GM23338 (cell line): ENCODE measurements around the gene ACSBG1. TPM values are rescaled to one million over a fixed set of nuclear protein-coding genes. Genes with fewer than 3 reads are reported as not detected.

ENCODE experiments used
- ATAC-seq: fragments of 200-7000 bp; cut with Tn5 transposase; 3 replicates; pipeline ENCODE4 v1.9.1; 2020
- DNase-seq: peaks from one replicate; pipeline ENCODE4 v3.0.0-alpha.2; 2015; ENCODE audit warnings: low spot score
- H2AFZ ChIP-seq: fragments of 200-600 bp; sonication (generic); 2 replicates; pipeline ENCODE4 v1.8.0; 2016; ENCODE audit warnings: antibody characterized with exemption, mild to moderate bottlenecking, moderate library complexity
- H3F3A ChIP-seq: fragments of 200-600 bp; sonication (generic); replicated peaks from 2 replicates; pipeline ENCODE4 v1.8.0; 2017; ENCODE audit warnings: antibody characterized with exemption, mixed run types, low read depth
- H3K27ac ChIP-seq: fragments of 200-600 bp; sonication (generic); 2 replicates; pipeline ENCODE4 v1.6.1; 2016; ENCODE audit warnings: low read depth
- H3K27me3 ChIP-seq: fragments of 200-600 bp; sonication (generic); 2 replicates; pipeline ENCODE4 v1.8.0; 2016; ENCODE audit warnings: mild to moderate bottlenecking, mixed run types, moderate library complexity; ENCODE audit not compliant: insufficient read depth
- H3K36me3 ChIP-seq: fragments of 200-600 bp; sonication (generic); 2 replicates; pipeline ENCODE4 v1.8.0; 2016; ENCODE audit warnings: mild to moderate bottlenecking; ENCODE audit not compliant: insufficient read depth
- H3K4me1 ChIP-seq: fragments of 200-600 bp; sonication (generic); 2 replicates; pipeline ENCODE4 v1.8.0; 2016; ENCODE audit warnings: mild to moderate bottlenecking, moderate library complexity; ENCODE audit not compliant: insufficient read depth
- H3K4me2 ChIP-seq: fragments of 200-600 bp; sonication (generic); 2 replicates; pipeline ENCODE4 v1.7.1; 2017; ENCODE audit warnings: mixed run types
- H3K4me3 ChIP-seq: fragments of 200-600 bp; sonication (generic); 2 replicates; pipeline ENCODE4 v1.6.1; 2016; ENCODE audit warnings: mixed run types
- H3K79me2 ChIP-seq: fragments of 200-600 bp; sonication (generic); replicated peaks from 2 replicates; pipeline ENCODE4 v1.8.0; 2017; ENCODE audit warnings: mild to moderate bottlenecking; ENCODE audit not compliant: insufficient read depth
- H3K9me2 ChIP-seq: fragments of 200-600 bp; sonication (generic); 2 replicates; pipeline ENCODE4 v1.8.0; 2017; ENCODE audit not compliant: insufficient read depth
- H4K20me1 ChIP-seq: fragments of 200-600 bp; sonication (generic); replicated peaks from 2 replicates; pipeline ENCODE4 v1.8.0; 2017; ENCODE audit warnings: mild to moderate bottlenecking; ENCODE audit not compliant: insufficient read depth
- H3K27ac Mint-ChIP-seq: 2 replicates; pipeline ENCODE4 v1.8.0; 2020; ENCODE audit warnings: inconsistent platforms, mild to moderate bottlenecking, moderate library complexity, mixed read lengths
- H3K27me3 Mint-ChIP-seq: 3 replicates; pipeline ENCODE4 v1.8.0; 2022; ENCODE audit warnings: low read depth, mild to moderate bottlenecking, moderate library complexity, mixed read lengths, inconsistent platforms; ENCODE audit not compliant: insufficient read depth, poor library complexity
- H3K36me3 Mint-ChIP-seq: 3 replicates; pipeline ENCODE4 v1.8.0; 2021; ENCODE audit warnings: low read depth, mild to moderate bottlenecking, inconsistent platforms, moderate library complexity, mixed read lengths
- H3K4me1 Mint-ChIP-seq: 3 replicates; pipeline ENCODE4 v1.8.0; 2020; ENCODE audit warnings: mild to moderate bottlenecking, inconsistent platforms, mixed read lengths
- H3K4me3 Mint-ChIP-seq: 3 replicates; pipeline ENCODE4 v1.8.0; 2021; ENCODE audit warnings: moderate library complexity, mild to moderate bottlenecking, inconsistent platforms, mixed read lengths
- H3K9me3 Mint-ChIP-seq: 3 replicates; pipeline ENCODE4 v1.8.0; 2020; ENCODE audit warnings: moderate library complexity, mild to moderate bottlenecking, inconsistent platforms, mixed read lengths
- CREB1 ChIP-seq: fragments of 250-450 bp; sonication (Bioruptor Pico); IDR thresholded peaks from 2 replicates; pipeline ENCODE4 v1.5.0; 2020; ENCODE audit warnings: low read depth, mild to moderate bottlenecking, moderate library complexity
- ETS1 ChIP-seq: IDR thresholded peaks from 2 replicates; pipeline ENCODE4 v1.6.1; 2016; ENCODE audit warnings: antibody characterized with exemption
- EZH2 ChIP-seq: fragments of 200-600 bp; sonication (generic); IDR thresholded peaks from one replicate; pipeline ENCODE4 v1.8.0; 2017; ENCODE audit warnings: antibody characterized with exemption, mild to moderate bottlenecking, low read depth; ENCODE audit not compliant: unreplicated experiment
- EZH2phosphoT487 ChIP-seq: fragments of 200-600 bp; sonication (generic); IDR thresholded peaks from one replicate; pipeline ENCODE4 v1.8.1; 2018; ENCODE audit warnings: antibody characterized with exemption; ENCODE audit not compliant: unreplicated experiment
- NANOG ChIP-seq: IDR thresholded peaks from 2 replicates; pipeline ENCODE4 v1.6.1; 2016; ENCODE audit warnings: antibody characterized with exemption, borderline replicate concordance
- ZNF114 ChIP-seq: fragments of 250-450 bp; sonication (Bioruptor Pico); IDR thresholded peaks from 2 replicates; pipeline ENCODE4 v1.5.0; 2020; ENCODE audit warnings: mild to moderate bottlenecking, moderate library complexity
- ZNF331 ChIP-seq: fragments of 250-450 bp; sonication (Bioruptor Pico); IDR thresholded peaks from 2 replicates; pipeline ENCODE4 v1.5.0; 2020; ENCODE audit warnings: low read depth, mild to moderate bottlenecking, moderate library complexity
- polyA plus RNA-seq: library from polyadenylated mRNA; unstranded; fragments of >200 nt; fragmentation: Nextera tagmentation; extraction: Ambion mirVana; gene quantifications from 2 replicates; pipeline ENCODE4 v1.2.1, GENCODE V29; 2016
- total RNA-seq: library from RNA; depleted of rRNA; stranded (reverse); fragments of >200 nt; shearing (Covaris generic); gene quantifications from 2 replicates; pipeline ENCODE4 v1.2.3, GENCODE V29; 2014
- TF ChIP-seq, protein P1 (sequence below): fragments of 250-450 bp; sonication (Bioruptor Pico); IDR thresholded peaks from 2 replicates; pipeline ENCODE4 v1.5.0; 2020; ENCODE audit warnings: mild to moderate bottlenecking, moderate library complexity
- TF ChIP-seq, protein P2 (sequence below): IDR thresholded peaks from one replicate; pipeline ENCODE4 v1.6.1; 2018; ENCODE audit warnings: antibody characterized with exemption; ENCODE audit not compliant: unreplicated experiment

ACSBG1 gene
- total and polyA plus RNA-seq, 2 experiments from 2014 or later, result 1.9 to 10.0 TPM

GRCh38 chr15:78201281-78202190 lies 32.8 kb downstream of the ACSBG1 start:
- Mint-ChIP-seq H3K36me3 (no peaks in the 10 kb centered on the region), H3K27me3 (peaks cover 5% of the 10 kb centered on the region)

More at GRCh38 chr15:78201281-78202190, 32.8 kb downstream of the ACSBG1 start:
- Histone ChIP-seq H4K20me1 (no peaks in the 10 kb centered on the region), H3K4me1 (no peaks in the 10 kb centered on the region), H3K4me3 (no peak overlapping the region), H3K36me3 (no peaks in the 10 kb centered on the region), H3K79me2 (no peaks in the 10 kb centered on the region), H3K27ac (no peak overlapping the region), H3F3A (no peaks in the 10 kb centered on the region), H3K4me2 (no peak overlapping the region), H2AFZ (no peak overlapping the region), H3K9me2 (no peaks in the 10 kb centered on the region), H3K27me3 (no peaks in the 10 kb centered on the region)
- no peak overlapping the region for H3K4me3 Mint-ChIP-seq
- no peaks in the 10 kb centered on the region for H3K9me3 Mint-ChIP-seq
- H3K27ac Mint-ChIP-seq, result no peak overlapping the region
- ATAC-seq, result no peak
- no peak for TF ChIP-seq ZNF114 (CRISPR knock-in tag)
- TF ChIP-seq, protein P1, sequence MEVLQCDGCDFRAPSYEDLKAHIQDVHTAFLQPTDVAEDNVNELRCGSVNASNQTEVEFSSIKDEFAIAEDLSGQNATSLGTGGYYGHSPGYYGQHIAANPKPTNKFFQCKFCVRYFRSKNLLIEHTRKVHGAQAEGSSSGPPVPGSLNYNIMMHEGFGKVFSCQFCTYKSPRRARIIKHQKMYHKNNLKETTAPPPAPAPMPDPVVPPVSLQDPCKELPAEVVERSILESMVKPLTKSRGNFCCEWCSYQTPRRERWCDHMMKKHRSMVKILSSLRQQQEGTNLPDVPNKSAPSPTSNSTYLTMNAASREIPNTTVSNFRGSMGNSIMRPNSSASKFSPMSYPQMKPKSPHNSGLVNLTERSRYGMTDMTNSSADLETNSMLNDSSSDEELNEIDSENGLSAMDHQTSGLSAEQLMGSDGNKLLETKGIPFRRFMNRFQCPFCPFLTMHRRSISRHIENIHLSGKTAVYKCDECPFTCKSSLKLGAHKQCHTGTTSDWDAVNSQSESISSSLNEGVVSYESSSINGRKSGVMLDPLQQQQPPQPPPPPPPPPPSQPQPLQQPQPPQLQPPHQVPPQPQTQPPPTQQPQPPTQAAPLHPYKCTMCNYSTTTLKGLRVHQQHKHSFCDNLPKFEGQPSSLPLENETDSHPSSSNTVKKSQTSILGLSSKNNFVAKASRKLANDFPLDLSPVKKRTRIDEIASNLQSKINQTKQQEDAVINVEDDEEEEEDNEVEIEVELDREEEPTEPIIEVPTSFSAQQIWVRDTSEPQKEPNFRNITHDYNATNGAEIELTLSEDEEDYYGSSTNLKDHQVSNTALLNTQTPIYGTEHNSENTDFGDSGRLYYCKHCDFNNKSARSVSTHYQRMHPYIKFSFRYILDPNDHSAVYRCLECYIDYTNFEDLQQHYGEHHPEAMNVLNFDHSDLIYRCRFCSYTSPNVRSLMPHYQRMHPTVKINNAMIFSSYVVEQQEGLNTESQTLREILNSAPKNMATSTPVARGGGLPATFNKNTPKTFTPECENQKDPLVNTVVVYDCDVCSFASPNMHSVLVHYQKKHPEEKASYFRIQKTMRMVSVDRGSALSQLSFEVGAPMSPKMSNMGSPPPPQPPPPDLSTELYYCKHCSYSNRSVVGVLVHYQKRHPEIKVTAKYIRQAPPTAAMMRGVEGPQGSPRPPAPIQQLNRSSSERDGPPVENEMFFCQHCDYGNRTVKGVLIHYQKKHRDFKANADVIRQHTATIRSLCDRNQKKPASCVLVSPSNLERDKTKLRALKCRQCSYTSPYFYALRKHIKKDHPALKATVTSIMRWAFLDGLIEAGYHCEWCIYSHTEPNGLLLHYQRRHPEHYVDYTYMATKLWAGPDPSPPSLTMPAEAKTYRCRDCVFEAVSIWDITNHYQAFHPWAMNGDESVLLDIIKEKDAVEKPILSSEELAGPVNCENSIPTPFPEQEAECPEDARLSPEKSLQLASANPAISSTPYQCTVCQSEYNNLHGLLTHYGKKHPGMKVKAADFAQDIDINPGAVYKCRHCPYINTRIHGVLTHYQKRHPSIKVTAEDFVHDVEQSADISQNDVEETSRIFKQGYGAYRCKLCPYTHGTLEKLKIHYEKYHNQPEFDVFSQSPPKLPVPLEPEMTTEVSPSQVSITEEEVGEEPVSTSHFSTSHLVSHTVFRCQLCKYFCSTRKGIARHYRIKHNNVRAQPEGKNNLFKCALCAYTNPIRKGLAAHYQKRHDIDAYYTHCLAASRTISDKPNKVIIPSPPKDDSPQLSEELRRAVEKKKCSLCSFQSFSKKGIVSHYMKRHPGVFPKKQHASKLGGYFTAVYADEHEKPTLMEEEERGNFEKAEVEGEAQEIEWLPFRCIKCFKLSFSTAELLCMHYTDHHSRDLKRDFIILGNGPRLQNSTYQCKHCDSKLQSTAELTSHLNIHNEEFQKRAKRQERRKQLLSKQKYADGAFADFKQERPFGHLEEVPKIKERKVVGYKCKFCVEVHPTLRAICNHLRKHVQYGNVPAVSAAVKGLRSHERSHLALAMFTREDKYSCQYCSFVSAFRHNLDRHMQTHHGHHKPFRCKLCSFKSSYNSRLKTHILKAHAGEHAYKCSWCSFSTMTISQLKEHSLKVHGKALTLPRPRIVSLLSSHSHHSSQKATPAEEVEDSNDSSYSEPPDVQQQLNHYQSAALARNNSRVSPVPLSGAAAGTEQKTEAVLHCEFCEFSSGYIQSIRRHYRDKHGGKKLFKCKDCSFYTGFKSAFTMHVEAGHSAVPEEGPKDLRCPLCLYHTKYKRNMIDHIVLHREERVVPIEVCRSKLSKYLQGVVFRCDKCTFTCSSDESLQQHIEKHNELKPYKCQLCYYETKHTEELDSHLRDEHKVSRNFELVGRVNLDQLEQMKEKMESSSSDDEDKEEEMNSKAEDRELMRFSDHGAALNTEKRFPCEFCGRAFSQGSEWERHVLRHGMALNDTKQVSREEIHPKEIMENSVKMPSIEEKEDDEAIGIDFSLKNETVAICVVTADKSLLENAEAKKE, result no peak
- no peak for TF ChIP-seq NANOG
- TF ChIP-seq ZNF331 (CRISPR knock-in tag), result no peak
- no peak for TF ChIP-seq CREB1 (CRISPR knock-in tag)
- no peak for TF ChIP-seq ETS1
- no peak for TF ChIP-seq EZH2phosphoT487
- no peak for TF ChIP-seq EZH2
- TF ChIP-seq, protein P2, sequence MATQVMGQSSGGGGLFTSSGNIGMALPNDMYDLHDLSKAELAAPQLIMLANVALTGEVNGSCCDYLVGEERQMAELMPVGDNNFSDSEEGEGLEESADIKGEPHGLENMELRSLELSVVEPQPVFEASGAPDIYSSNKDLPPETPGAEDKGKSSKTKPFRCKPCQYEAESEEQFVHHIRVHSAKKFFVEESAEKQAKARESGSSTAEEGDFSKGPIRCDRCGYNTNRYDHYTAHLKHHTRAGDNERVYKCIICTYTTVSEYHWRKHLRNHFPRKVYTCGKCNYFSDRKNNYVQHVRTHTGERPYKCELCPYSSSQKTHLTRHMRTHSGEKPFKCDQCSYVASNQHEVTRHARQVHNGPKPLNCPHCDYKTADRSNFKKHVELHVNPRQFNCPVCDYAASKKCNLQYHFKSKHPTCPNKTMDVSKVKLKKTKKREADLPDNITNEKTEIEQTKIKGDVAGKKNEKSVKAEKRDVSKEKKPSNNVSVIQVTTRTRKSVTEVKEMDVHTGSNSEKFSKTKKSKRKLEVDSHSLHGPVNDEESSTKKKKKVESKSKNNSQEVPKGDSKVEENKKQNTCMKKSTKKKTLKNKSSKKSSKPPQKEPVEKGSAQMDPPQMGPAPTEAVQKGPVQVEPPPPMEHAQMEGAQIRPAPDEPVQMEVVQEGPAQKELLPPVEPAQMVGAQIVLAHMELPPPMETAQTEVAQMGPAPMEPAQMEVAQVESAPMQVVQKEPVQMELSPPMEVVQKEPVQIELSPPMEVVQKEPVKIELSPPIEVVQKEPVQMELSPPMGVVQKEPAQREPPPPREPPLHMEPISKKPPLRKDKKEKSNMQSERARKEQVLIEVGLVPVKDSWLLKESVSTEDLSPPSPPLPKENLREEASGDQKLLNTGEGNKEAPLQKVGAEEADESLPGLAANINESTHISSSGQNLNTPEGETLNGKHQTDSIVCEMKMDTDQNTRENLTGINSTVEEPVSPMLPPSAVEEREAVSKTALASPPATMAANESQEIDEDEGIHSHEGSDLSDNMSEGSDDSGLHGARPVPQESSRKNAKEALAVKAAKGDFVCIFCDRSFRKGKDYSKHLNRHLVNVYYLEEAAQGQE, result no peak
- H3K4me1 Mint-ChIP-seq, result peaks cover 4% of the 10 kb centered on the region
- no peak for DNase-seq
